SK-N-SH treated with all-trans-retinoic acid at 6 μM for 48 hours (cell line): Measurements from ENCODE around the gene ECHS1.
A peak's percentile ranks its signal among the peaks of the same experiment; 100 is the strongest.

Source experiments
- ATAC-seq: fragments of 200-7000 bp; cut with Tn5 transposase; 3 replicates; pipeline ENCODE4 v1.9.1; 2020; ENCODE audit warnings: mild to moderate bottlenecking, moderate library complexity
- CSDC2 ChIP-seq: fragments of 250-450 bp; sonication (Bioruptor Pico); IDR thresholded peaks from 2 replicates; pipeline ENCODE4 v1.5.0; 2020; ENCODE audit warnings: mild to moderate bottlenecking, moderate library complexity
- ISL1 ChIP-seq: fragments of 250-450 bp; sonication (Bioruptor Pico); IDR thresholded peaks from 2 replicates; pipeline ENCODE4 v2.1.2; 2022; ENCODE audit warnings: mild to moderate bottlenecking, moderate library complexity
- POU6F1 ChIP-seq: fragments of 250-450 bp; sonication (Bioruptor Pico); IDR thresholded peaks from 2 replicates; pipeline ENCODE4 v1.8.0; 2021; ENCODE audit warnings: low read depth, mild to moderate bottlenecking, moderate library complexity, borderline replicate concordance
- PPARA ChIP-seq: fragments of 250-450 bp; sonication (Bioruptor Pico); IDR thresholded peaks from 2 replicates; pipeline ENCODE4 v1.5.0; 2020; ENCODE audit warnings: mild to moderate bottlenecking, borderline replicate concordance
- RARB ChIP-seq: fragments of 250-450 bp; sonication (Bioruptor Pico); IDR thresholded peaks from 2 replicates; pipeline ENCODE4 v1.8.0; 2021; ENCODE audit warnings: mild to moderate bottlenecking, moderate library complexity
- TCF4 ChIP-seq: fragments of 250-450 bp; sonication (Bioruptor Pico); IDR thresholded peaks from 2 replicates; pipeline ENCODE4 v1.8.0; 2021; ENCODE audit warnings: mild to moderate bottlenecking, moderate library complexity, borderline replicate concordance
- TOX ChIP-seq: fragments of 250-450 bp; sonication (Bioruptor Pico); IDR thresholded peaks from 2 replicates; pipeline ENCODE4 v1.8.0; 2021; ENCODE audit warnings: mild to moderate bottlenecking, moderate library complexity, borderline replicate concordance
- TSHZ2 ChIP-seq: fragments of 250-450 bp; sonication (Bioruptor Pico); IDR thresholded peaks from 2 replicates; pipeline ENCODE4 v1.5.0; 2020; ENCODE audit warnings: mild to moderate bottlenecking, moderate library complexity
- ZFP3 ChIP-seq: fragments of 250-450 bp; sonication (Bioruptor Pico); IDR thresholded peaks from 2 replicates; pipeline ENCODE4 v1.5.0; 2020; ENCODE audit warnings: mild to moderate bottlenecking, moderate library complexity
- ZFP30 ChIP-seq: fragments of 450-650 bp; formaldehyde crosslinking; IDR thresholded peaks from 2 replicates; pipeline ENCODE4 v1.5.0; 2022; ENCODE audit warnings: mild to moderate bottlenecking, moderate library complexity
- ZNF565 ChIP-seq: fragments of 450-650 bp; formaldehyde crosslinking; conservative IDR thresholded peaks from 2 replicates; pipeline ENCODE4 v1.5.0; 2020; ENCODE audit warnings: low read depth, mild to moderate bottlenecking, moderate library complexity
- ZNF70 ChIP-seq: fragments of 450-650 bp; formaldehyde crosslinking; IDR thresholded peaks from 2 replicates; pipeline ENCODE4 v1.5.0; 2020; ENCODE audit warnings: mild to moderate bottlenecking, moderate library complexity
- ZNF8 ChIP-seq: fragments of 450-650 bp; formaldehyde crosslinking; IDR thresholded peaks from 2 replicates; pipeline ENCODE4 v1.5.0; 2020; ENCODE audit warnings: mild to moderate bottlenecking, moderate library complexity
- TF ChIP-seq, protein P1 (sequence below): fragments of 250-450 bp; sonication (Bioruptor Pico); IDR thresholded peaks from 2 replicates; pipeline ENCODE4 v1.5.1; 2020; ENCODE audit warnings: low read depth, mild to moderate bottlenecking, moderate library complexity
- TF ChIP-seq, protein P2 (sequence below): fragments of 250-450 bp; sonication (Bioruptor Pico); IDR thresholded peaks from 2 replicates; pipeline ENCODE4 v1.5.1; 2021; ENCODE audit warnings: mild to moderate bottlenecking, moderate library complexity

The ECHS1 gene

DNA sequence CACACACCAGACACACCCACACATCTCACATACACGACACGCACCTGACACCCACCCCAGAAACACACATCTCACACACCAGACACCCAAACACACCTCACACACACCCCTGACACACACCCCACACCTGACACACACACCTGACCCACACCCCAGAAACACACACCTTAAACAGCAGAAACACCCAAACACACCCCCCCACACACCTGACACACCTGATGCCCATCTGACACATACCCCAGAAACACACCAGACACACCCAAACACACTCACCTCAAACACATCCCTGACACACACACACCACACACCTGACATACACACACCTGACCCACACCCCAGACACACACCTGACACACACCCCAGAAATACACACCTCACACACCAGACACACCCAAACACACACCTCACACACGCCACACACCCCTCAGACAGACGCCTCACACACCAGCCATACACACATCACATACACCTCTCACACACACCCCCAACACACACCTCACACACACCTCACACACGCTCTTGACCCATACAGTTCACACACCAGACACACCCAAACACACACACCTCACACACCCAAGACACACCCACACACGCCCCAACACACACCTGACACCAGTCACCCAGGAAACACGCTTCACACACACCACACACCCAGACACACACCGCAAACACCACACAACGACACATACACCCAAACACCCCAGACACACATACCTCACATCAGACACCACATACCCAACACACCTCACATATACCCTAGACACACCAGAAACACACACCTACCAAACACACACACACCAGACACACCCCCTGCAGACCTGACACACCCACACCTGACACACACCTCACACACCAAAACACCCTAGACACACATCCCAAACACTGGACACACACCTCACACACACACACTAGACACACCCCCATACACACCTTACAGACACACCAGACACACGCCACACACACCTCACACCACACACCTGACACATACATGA is 34.8 kb downstream of the ECHS1 start:
- TF ChIP-seq RARB (CRISPR knock-in tag) (no peak), ZNF565 (CRISPR knock-in tag) (no peak), ZFP30 (no peak)
- ATAC-seq: no peak

GRCh38 chr10:133337370-133337725 is 35.8 kb downstream of the ECHS1 start:
- no peak for ATAC-seq
- TF ChIP-seq ZNF70 (CRISPR knock-in tag) (no peak), PPARA (CRISPR knock-in tag) (no peak), ISL1 (CRISPR knock-in tag) (no peak), POU6F1 (CRISPR knock-in tag) (no peak), ZNF8 (CRISPR knock-in tag) (no peak), TCF4 (CRISPR knock-in tag) (no peak), CSDC2 (CRISPR knock-in tag) (no peak), ZFP3 (CRISPR knock-in tag) (no peak)
- TF ChIP-seq, protein P1, sequence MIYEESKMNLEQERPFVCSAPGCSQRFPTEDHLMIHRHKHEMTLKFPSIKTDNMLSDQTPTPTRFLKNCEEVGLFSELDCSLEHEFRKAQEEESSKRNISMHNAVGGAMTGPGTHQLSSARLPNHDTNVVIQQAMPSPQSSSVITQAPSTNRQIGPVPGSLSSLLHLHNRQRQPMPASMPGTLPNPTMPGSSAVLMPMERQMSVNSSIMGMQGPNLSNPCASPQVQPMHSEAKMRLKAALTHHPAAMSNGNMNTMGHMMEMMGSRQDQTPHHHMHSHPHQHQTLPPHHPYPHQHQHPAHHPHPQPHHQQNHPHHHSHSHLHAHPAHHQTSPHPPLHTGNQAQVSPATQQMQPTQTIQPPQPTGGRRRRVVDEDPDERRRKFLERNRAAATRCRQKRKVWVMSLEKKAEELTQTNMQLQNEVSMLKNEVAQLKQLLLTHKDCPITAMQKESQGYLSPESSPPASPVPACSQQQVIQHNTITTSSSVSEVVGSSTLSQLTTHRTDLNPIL (CRISPR knock-in tag): no peak

DNA sequence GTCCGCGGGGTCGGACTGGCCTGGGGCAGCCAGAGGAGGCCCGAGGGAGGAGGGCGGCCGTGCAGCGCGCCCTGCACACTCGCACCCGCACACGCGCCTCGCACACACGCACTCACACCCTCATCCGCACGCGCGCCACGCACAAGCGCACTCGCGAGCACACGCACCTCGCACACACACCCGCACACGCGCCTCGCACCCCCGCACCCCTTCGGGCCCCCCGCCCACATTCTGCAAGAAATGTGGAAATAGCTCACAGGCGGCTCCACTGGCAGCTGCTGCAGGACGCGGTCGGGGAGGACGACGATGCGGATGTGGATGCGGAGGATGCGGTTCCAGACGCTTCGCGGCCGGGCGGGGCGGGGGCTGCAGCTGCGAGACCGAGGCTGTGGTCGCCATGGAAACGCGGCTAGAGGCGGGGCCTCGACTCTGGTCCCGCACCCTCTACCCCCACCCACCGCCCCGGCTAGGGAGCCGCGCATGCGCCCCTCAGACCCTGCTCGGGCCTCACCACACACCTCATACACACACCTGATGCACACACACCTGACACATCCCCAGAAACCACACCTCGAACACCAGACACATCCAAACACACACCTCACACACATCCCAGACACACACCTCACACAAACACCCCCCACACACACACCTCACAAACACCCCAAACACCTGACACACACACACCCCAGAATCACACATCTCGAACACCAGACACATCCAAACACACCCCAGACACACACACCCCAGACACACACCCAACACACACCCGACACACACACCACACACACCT is 36.4 kb downstream of the ECHS1 start, which contains the start of gene CALY:
Gene CALY, minus strand, starts transcription at position 320 of the 793 bp plus-strand sequence. CDS start 7,907 bp downstream, outside the sequence.
- ATAC-seq: 0 out of 3 replicates have a peak, but pooled peaks have one; percentile 11
- TF ChIP-seq TOX (CRISPR knock-in tag) (no peak), RARB (CRISPR knock-in tag) (no peak), POU6F1 (CRISPR knock-in tag) (no peak), CSDC2 (CRISPR knock-in tag) (no peak), ZFP30 (no peak), TSHZ2 (CRISPR knock-in tag) (no peak), ISL1 (CRISPR knock-in tag) (no peak), ZNF565 (CRISPR knock-in tag) (no peak), ZFP3 (CRISPR knock-in tag) (no peak)
- TF ChIP-seq, protein P2, sequence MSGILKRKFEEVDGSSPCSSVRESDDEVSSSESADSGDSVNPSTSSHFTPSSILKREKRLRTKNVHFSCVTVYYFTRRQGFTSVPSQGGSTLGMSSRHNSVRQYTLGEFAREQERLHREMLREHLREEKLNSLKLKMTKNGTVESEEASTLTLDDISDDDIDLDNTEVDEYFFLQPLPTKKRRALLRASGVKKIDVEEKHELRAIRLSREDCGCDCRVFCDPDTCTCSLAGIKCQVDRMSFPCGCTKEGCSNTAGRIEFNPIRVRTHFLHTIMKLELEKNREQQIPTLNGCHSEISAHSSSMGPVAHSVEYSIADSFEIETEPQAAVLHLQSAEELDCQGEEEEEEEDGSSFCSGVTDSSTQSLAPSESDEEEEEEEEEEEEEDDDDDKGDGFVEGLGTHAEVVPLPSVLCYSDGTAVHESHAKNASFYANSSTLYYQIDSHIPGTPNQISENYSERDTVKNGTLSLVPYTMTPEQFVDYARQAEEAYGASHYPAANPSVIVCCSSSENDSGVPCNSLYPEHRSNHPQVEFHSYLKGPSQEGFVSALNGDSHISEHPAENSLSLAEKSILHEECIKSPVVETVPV (CRISPR knock-in tag): no peak
